ENCODE results near the gene UBE2R2.
"Not testable (repeated sequence)": the region's sequence is repeated elsewhere in the genome, so short reads cannot be mapped to it uniquely, and the experiment has no call there.

UBE2R2 gene

DNA sequence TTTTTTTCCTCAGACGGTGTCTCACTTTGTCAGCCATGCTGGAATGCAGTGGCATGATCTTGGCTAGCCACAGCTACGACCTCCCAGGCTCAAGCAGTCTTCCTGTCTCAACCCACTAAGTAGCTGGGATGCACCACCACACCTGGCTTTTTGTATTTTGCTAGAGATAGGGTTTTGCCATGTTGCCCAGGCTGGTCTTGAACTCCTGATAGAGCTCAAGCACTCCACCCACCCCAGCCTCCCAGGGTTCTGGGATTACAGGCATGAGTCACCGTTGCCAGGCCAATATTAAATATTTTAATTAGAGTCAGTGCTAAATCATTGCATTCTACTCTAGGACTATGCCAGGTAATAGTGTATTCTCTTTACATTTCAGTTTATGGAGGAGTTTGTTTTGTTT is 41.5 kb downstream of the UBE2R2 start:
- Histone ChIP-seq H3K9ac (ENCODE audit: low read depth in 1 of 2, low read length in 2 of 2) (no peak overlapping the region), H3K4me1 (ENCODE audit: control insufficient read depth in 2 of 2, insufficient read depth in 2 of 2, low read length in 2 of 2) (peaks cover 0 to 11% of the 10 kb centered on the region in 2 donors), H3K27ac (ENCODE audit: low read depth in 2 of 2, low read length in 2 of 2) (no peak overlapping the region), H3K36me3 (ENCODE audit: control insufficient read depth in 2 of 2, insufficient read depth in 2 of 2, low read length in 2 of 2) (no peaks in the 10 kb centered on the region), H3K9me3 (ENCODE audit: control insufficient read depth in 2 of 2, low read length in 2 of 2) (no peaks in the 10 kb centered on the region), H3K4me3 (ENCODE audit: low read length in 2 of 2) (no peak overlapping the region), H3K27me3 (ENCODE audit: control insufficient read depth in 2 of 2, insufficient read depth in 2 of 2, low read length in 2 of 2) (no peaks in the 10 kb centered on the region)

DNA sequence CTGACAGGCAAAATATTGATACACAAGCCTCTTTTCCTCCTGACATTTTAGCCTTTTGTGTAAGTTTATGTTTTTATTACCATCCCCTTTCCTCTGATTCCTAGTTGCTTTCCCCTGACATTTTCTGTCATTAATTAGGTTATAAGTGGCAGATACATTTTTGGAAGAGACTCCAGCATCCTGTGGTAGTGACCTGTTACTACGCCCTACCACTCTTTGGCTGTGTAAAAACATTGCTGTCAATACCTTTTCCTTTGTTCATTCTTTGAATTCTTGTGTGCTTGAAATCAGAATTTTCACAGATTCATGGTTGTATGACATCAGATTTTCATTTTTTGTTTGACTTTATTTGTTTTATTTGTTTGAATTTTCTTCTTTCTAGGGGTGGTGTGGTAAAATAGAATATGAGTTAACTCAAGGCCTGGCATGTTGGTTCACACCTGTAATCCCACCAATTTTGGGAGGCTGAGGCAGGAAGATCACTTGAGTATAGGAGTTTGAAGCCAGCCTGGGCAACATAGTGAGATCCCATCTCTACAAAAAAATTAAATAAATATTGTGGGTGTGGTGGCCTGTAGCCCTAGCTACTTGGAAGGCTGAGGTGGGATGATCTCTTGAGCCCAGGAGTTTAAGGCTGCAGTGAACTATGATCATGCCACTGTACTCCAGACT is 43.4 kb downstream of the UBE2R2 start:
- Histone ChIP-seq H3K27ac (ENCODE audit: low read depth in 2 of 2, low read length in 2 of 2) (no peak overlapping the region), H3K36me3 (ENCODE audit: control insufficient read depth in 2 of 2, insufficient read depth in 2 of 2, low read length in 2 of 2) (no peaks in the 10 kb centered on the region), H3K9me3 (ENCODE audit: control insufficient read depth in 2 of 2, low read length in 2 of 2) (no peaks in the 10 kb centered on the region), H3K4me1 (ENCODE audit: control insufficient read depth in 2 of 2, insufficient read depth in 2 of 2, low read length in 2 of 2) (peaks cover 0 to 11% of the 10 kb centered on the region in 2 donors), H3K4me3 (ENCODE audit: low read length in 2 of 2) (no peak overlapping the region), H3K9ac (ENCODE audit: low read depth in 1 of 2, low read length in 2 of 2) (no peak overlapping the region), H3K27me3 (ENCODE audit: control insufficient read depth in 2 of 2, insufficient read depth in 2 of 2, low read length in 2 of 2) (no peaks in the 10 kb centered on the region)

DNA sequence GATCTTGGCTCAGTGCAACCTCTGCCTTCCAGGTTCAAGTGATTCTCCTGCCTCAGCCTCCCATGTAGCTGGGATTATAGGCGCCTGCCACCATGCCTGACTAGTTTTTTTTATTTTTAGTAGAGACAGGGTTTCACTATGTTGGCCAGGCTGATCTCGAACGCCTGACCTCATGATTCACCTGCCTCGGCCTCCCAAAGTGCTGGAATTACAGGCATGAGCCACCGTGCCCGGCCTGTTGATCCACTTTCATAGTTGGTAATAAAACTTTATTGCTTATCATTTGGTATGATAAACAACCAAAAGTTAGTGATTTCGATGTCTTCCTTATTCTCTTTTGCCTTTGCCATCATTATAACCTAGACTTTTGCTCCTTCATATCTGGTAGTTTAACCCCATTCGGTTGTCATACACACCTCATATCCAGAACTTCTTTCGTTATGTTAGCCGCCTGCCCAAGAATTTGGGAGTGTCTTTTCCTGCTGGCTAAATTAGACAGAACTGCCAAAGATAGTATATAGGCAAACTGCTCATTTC is 45.0 kb downstream of the UBE2R2 start:
- H3K36me3 ChIP-seq (ENCODE audit: control insufficient read depth in 2 of 2, insufficient read depth in 2 of 2, low read length in 2 of 2), result no peaks in the 10 kb centered on the region
- no peak overlapping the region for H3K4me3 ChIP-seq (ENCODE audit: low read length in 2 of 2)
- no peak overlapping the region for H3K9ac ChIP-seq (ENCODE audit: low read depth in 1 of 2, low read length in 2 of 2)
- H3K9me3 ChIP-seq (ENCODE audit: control insufficient read depth in 2 of 2, low read length in 2 of 2), result no peaks in the 10 kb centered on the region
- H3K27ac ChIP-seq (ENCODE audit: low read depth in 2 of 2, low read length in 2 of 2), result peak overlapping the region in 1 of 2 donors; percentile 43
- peaks cover 0 to 9% of the 10 kb centered on the region in 2 donors for H3K4me1 ChIP-seq (ENCODE audit: control insufficient read depth in 2 of 2, insufficient read depth in 2 of 2, low read length in 2 of 2)
- H3K27me3 ChIP-seq (ENCODE audit: control insufficient read depth in 2 of 2, insufficient read depth in 2 of 2, low read length in 2 of 2), result no peaks in the 10 kb centered on the region

DNA sequence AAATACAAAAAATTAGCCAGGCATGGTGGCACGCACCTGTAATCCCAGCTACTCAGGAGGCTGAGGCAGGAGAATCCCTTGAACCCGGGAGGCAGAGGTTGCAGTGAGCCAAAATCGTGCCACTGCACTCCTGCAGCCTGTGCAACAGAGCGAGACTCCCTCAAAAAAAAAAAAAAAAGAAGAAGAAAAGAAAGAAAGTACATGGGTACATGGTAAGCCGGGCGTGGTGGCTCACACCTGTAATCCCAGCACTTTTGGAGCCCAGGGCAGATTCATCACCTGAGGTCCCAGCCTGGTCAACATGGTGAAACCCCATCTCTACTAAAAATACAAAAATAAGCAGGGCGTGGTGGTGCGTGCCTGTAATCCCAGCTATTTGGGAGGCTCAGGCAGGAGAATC is 46.1 kb downstream of the UBE2R2 start:
- not testable (repeated sequence) for H3K9me3 ChIP-seq (ENCODE audit: control insufficient read depth in 2 of 2, low read length in 2 of 2); H3K36me3 ChIP-seq (ENCODE audit: control insufficient read depth in 2 of 2, insufficient read depth in 2 of 2, low read length in 2 of 2); H3K27me3 ChIP-seq (ENCODE audit: control insufficient read depth in 2 of 2, insufficient read depth in 2 of 2, low read length in 2 of 2); H3K4me1 ChIP-seq (ENCODE audit: control insufficient read depth in 2 of 2, insufficient read depth in 2 of 2, low read length in 2 of 2); H3K27ac ChIP-seq (ENCODE audit: low read depth in 2 of 2, low read length in 2 of 2); H3K9ac ChIP-seq (ENCODE audit: low read depth in 1 of 2, low read length in 2 of 2); H3K4me3 ChIP-seq (ENCODE audit: low read length in 2 of 2)

DNA sequence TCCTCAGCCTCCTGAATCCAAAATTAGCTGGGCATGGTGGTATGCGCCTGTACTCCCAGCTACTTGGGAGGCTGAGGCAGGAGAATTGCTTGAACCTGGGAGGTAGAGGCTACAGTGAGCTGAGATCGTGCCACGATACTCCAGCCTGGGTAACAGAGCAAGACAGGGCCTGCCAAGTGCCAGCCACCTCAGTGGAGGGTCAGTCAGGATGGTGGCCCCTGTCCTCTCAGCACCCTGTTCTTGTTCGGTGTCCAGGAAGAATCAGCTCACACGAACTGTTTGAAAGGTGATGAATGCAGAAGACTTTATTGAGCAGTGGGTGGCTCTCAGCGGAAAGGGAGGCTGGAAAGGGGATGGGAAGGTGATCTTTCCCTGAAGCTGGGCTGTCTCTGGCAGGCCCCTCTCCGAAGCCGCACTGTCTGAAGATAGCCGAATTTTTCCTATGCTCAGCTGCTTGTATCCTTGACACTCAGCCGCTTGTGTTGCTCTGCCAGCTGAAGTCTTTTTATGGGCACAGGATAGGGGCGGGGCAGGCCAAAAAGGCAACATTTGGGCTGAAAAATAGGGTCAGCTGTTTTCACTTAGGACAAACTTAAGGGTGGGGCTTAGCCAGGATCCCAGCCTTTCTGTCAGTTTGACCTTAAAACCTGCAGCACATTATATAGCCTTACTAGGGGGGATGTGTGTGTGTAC is 50.9 kb downstream of the UBE2R2 start:
- no peaks in the 10 kb centered on the region for H3K9me3 ChIP-seq (ENCODE audit: control insufficient read depth in 2 of 2, low read length in 2 of 2)
- no peak overlapping the region for H3K9ac ChIP-seq (ENCODE audit: low read depth in 1 of 2, low read length in 2 of 2)
- no peak overlapping the region for H3K27ac ChIP-seq (ENCODE audit: low read depth in 2 of 2, low read length in 2 of 2)
- peaks cover 0 to 6% of the 10 kb centered on the region in 2 donors for H3K4me1 ChIP-seq (ENCODE audit: control insufficient read depth in 2 of 2, insufficient read depth in 2 of 2, low read length in 2 of 2)
- H3K36me3 ChIP-seq (ENCODE audit: control insufficient read depth in 2 of 2, insufficient read depth in 2 of 2, low read length in 2 of 2), result no peaks in the 10 kb centered on the region
- peak overlapping the region in 1 of 2 donors; percentile 7 for H3K4me3 ChIP-seq (ENCODE audit: low read length in 2 of 2)
- H3K27me3 ChIP-seq (ENCODE audit: control insufficient read depth in 2 of 2, insufficient read depth in 2 of 2, low read length in 2 of 2), result no peaks in the 10 kb centered on the region

DNA sequence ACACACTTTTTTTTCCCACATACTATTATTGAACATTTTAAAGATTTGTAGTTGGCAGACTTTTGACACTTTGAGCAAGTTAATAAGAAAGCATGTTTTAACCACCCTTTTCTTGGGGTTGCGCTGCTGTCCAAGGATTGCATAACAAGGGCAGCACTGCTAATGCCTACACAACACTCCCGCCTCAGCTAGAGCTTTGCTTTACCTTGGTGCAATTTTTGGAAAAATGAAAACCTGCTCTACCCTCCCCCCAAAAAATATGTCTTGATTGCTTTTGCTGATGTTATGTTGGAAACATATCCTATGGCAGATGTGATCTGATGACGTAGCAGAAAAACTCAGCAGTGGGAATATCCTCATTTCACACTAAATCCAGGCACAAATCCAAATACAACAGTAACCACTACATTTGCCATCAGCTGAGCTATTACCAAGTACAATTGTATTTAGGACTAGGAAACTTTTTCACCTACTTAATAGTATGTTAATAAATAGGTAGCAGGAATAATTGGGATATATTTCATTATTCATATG is 51.5 kb downstream of the UBE2R2 start:
- Histone ChIP-seq H3K27ac (ENCODE audit: low read depth in 2 of 2, low read length in 2 of 2) (no peak overlapping the region), H3K4me3 (ENCODE audit: low read length in 2 of 2) (peak overlapping the region in 1 of 2 donors; percentile 7), H3K4me1 (ENCODE audit: control insufficient read depth in 2 of 2, insufficient read depth in 2 of 2, low read length in 2 of 2) (peaks cover 0 to 6% of the 10 kb centered on the region in 2 donors)

DNA sequence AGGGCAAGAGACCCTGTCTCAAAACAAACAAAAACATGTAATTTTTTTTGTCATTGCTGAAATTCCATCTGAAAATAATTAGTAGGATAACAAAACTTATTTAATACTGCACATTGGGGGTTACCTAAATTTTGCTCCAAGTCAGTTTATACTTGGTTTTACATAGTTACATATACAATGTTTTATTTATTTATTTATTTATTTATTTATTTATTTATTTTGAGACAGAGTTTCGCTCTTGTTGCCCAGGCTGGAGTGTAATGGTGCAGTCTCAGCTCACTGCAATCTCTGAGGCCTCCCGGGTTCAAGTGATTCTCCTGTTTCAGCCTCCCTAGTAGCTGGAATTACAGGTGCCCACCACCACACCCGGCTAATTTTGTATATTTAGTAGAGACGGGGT is 52.3 kb downstream of the UBE2R2 start:
- not testable (repeated sequence) for H3K4me1 ChIP-seq (ENCODE audit: control insufficient read depth in 2 of 2, insufficient read depth in 2 of 2, low read length in 2 of 2); H3K36me3 ChIP-seq (ENCODE audit: control insufficient read depth in 2 of 2, insufficient read depth in 2 of 2, low read length in 2 of 2); H3K9me3 ChIP-seq (ENCODE audit: control insufficient read depth in 2 of 2, low read length in 2 of 2); H3K27ac ChIP-seq (ENCODE audit: low read depth in 2 of 2, low read length in 2 of 2); H3K27me3 ChIP-seq (ENCODE audit: control insufficient read depth in 2 of 2, insufficient read depth in 2 of 2, low read length in 2 of 2); H3K9ac ChIP-seq (ENCODE audit: low read depth in 1 of 2, low read length in 2 of 2); H3K4me3 ChIP-seq (ENCODE audit: low read length in 2 of 2)

More for the DNA sequence above, 51.5 kb downstream of the UBE2R2 start:
- H3K9me3 ChIP-seq (ENCODE audit: control insufficient read depth in 2 of 2, low read length in 2 of 2), result no peaks in the 10 kb centered on the region
- no peak overlapping the region for H3K9ac ChIP-seq (ENCODE audit: low read depth in 1 of 2, low read length in 2 of 2)
- H3K27me3 ChIP-seq (ENCODE audit: control insufficient read depth in 2 of 2, insufficient read depth in 2 of 2, low read length in 2 of 2), result no peaks in the 10 kb centered on the region
- no peaks in the 10 kb centered on the region for H3K36me3 ChIP-seq (ENCODE audit: control insufficient read depth in 2 of 2, insufficient read depth in 2 of 2, low read length in 2 of 2)

DNA sequence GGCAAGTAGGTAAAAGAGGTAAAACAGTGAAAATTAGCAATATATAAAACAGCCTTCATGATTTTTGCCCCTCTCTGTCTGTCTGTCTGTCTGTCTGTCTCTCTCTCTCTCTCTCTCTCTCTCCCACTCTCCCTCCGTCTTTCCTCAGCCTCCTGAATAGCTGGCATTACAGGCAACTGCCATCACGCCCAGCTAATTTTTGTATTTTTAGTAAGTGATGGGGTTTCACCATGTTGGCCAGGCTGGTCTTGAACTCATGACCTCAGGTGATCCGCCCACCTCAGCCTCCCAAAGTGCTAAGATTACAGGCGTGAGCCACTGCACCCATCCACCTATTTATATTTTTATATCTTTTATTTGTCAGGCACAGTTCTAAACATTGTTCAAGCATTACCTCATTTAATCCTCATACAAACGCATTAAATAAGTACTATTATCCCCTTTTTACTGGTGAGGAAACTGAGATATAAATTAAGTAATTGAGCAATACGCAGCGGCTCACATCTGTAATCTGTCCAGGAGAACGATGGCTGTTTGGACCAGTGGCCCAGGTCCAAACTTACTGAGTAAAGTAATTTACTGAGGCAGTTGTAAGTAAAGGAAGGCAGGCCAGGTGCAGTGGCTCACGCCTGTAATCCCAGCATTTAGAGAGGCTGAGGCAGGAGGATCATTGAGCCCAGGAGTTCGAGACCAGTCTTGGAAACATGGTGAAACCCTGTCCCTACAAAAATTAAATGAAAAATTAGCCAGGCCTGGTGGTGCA is 60.9 kb downstream of the UBE2R2 start:
- H3K27ac ChIP-seq (ENCODE audit: low read depth in 2 of 2, low read length in 2 of 2), result no peak overlapping the region
- no peaks in the 10 kb centered on the region for H3K36me3 ChIP-seq (ENCODE audit: control insufficient read depth in 2 of 2, insufficient read depth in 2 of 2, low read length in 2 of 2)
- H3K9me3 ChIP-seq (ENCODE audit: control insufficient read depth in 2 of 2, low read length in 2 of 2), result no peaks in the 10 kb centered on the region
- H3K9ac ChIP-seq (ENCODE audit: low read depth in 1 of 2, low read length in 2 of 2), result no peak overlapping the region
- no peak overlapping the region for H3K4me3 ChIP-seq (ENCODE audit: low read length in 2 of 2)
- H3K4me1 ChIP-seq (ENCODE audit: control insufficient read depth in 2 of 2, insufficient read depth in 2 of 2, low read length in 2 of 2), result no peaks in the 10 kb centered on the region
- H3K27me3 ChIP-seq (ENCODE audit: control insufficient read depth in 2 of 2, insufficient read depth in 2 of 2, low read length in 2 of 2), result no peaks in the 10 kb centered on the region

DNA sequence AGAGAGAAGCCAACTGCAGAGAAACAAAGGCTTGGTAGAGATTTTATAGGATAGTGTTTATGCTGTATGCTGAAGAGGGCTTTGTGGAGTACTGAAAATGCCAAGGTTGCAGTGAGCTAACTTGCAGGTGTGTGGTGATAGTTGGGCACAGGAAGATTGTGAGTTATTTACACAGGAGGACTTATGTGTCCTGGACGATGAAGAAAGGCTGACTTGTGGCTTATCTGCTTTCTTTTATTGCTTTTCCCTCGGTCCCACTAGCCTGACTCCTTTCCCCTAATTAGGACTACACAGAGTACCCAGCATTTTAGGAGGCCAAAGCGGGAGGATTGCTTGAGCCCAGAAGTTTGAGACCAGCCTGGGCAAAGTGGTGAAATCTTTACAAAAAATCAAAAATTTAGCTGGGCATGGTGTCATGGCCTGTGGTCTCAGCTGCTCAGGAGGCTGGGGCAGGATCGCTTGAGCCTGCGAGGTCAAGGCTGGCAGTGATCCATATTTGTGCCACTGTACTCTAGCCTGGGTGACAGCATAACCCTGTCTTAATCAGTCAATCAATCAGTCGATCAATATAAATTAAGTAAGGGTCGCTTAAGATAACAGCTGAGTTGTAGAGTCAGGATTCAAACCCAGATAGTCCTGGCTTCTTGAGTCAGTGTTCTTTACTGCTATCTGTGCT is 61.9 kb downstream of the UBE2R2 start:
- Histone ChIP-seq H3K4me3 (ENCODE audit: low read length in 2 of 2) (no peak overlapping the region), H3K9me3 (ENCODE audit: control insufficient read depth in 2 of 2, low read length in 2 of 2) (no peaks in the 10 kb centered on the region), H3K4me1 (ENCODE audit: control insufficient read depth in 2 of 2, insufficient read depth in 2 of 2, low read length in 2 of 2) (no peaks in the 10 kb centered on the region), H3K36me3 (ENCODE audit: control insufficient read depth in 2 of 2, insufficient read depth in 2 of 2, low read length in 2 of 2) (no peaks in the 10 kb centered on the region), H3K27ac (ENCODE audit: low read depth in 2 of 2, low read length in 2 of 2) (no peak overlapping the region), H3K9ac (ENCODE audit: low read depth in 1 of 2, low read length in 2 of 2) (no peak overlapping the region), H3K27me3 (ENCODE audit: control insufficient read depth in 2 of 2, insufficient read depth in 2 of 2, low read length in 2 of 2) (no peaks in the 10 kb centered on the region)

Data from mucosa of rectum (tissue), 2 donors.